ENCODE measurements around the gene CLEC2L. TPM values are rescaled to one million over a fixed set of nuclear protein-coding genes. Genes with fewer than 3 reads are reported as not detected.

CLEC2L gene
- total and polyA plus RNA-seq, 5 donors from 2014 or later = 0.39 TPM; not detected in 4

DNA sequence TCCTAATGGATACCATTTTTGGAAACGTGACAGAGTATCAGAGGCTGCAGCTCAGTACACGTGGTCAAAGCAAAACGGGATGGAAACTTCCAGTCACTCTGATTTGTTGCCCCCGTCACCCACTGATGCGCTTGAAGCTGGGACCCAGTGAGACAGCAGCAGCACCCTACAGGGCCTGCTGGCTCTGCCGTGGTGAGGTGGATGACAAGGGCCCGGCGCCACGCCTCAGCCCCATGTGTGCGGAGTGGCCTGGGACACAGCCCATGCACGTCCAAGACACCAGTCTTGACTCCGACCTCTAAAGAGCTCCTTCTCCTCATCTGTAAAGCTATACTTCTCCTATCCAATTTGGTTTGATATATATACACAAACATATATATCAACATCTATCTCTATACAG, 39.0 kb downstream of the CLEC2L start:
- H3K4me1 ChIP-seq (ENCODE audit: control insufficient read depth, insufficient read depth, low read length, poor library complexity, severe bottlenecking) = peaks cover 19% of the 10 kb centered on the region
- ATAC-seq (ENCODE audit: low read depth in 2 of 2) (no peak), DNase-seq (no peak)
- peaks cover 17% of the 10 kb centered on the region for H3K27me3 Mint-ChIP-seq
- no peak overlapping the region for H3K4me3 ChIP-seq (ENCODE audit: low read depth, low read length)
- no peaks in the 10 kb centered on the region for H3K27me3 ChIP-seq (ENCODE audit: control insufficient read depth, insufficient read depth, low read length)
- H3K9me3 ChIP-seq (ENCODE audit: control insufficient read depth in 2 of 2, low read length in 2 of 2) = peaks cover 0 to 3% of the 10 kb centered on the region in 2 experiments
- H3K36me3 ChIP-seq (ENCODE audit: control insufficient read depth, insufficient read depth, low read length) = no peaks in the 10 kb centered on the region
- peak overlapping the region in 1 of 3 donors; percentile 89 for H3K27ac Mint-ChIP-seq
- peaks cover 3% of the 10 kb centered on the region for H3K36me3 Mint-ChIP-seq
- H3K4me1 Mint-ChIP-seq = peaks cover 15 to 42% (median 28%) of the 10 kb centered on the region in 4 donors
- H3K4me3 Mint-ChIP-seq = peak overlapping the region in 1 of 4 donors; percentile 51
- H3K9me3 Mint-ChIP-seq = peaks cover 0 to 5% (median 3%) of the 10 kb centered on the region in 7 donors
- H3K27ac ChIP-seq (ENCODE audit: insufficient read depth, low read length, poor library complexity, severe bottlenecking) = no peak overlapping the region

DNA sequence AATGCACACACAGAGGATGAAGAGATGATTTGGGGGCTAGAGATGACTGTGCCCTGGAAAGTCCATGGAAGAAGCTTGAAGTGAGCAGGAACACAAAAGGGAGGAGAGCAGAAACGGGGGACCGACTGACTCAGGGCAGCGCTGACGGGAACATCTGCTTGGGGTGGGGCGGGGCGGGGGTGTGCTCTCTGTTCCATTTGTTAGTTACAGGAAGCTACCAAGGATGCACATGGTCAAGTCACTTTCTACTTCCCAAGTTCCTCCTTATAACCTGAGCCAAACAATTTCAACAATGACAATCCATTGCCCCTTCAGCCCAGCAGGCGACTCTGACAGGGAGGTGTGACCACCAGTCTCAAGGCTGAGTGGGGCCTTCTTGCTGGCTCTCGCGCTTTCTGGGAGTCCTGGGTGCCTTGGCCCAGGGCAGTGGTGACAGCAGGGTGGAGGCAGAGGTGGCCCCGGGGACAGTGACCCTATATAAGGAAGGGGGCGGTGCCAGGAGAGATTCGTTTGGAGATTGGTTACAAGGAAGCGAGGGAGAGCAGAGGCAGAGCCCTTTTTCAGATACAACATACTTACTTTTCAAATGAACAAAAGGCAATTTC, 39.6 kb downstream of the CLEC2L start:
- H3K27me3 Mint-ChIP-seq = peaks cover 13% of the 10 kb centered on the region
- peaks cover 15 to 46% (median 28%) of the 10 kb centered on the region in 4 donors for H3K4me1 Mint-ChIP-seq

GRCh38 chr7:139563856-139564255, 40.4 kb downstream of the CLEC2L start:
- Mint-ChIP-seq H3K9me3 (peaks cover 0 to 7% (median 3%) of the 10 kb centered on the region in 7 donors), H3K4me1 (peaks cover 15 to 46% (median 28%) of the 10 kb centered on the region in 4 donors), H3K27ac (peak overlapping the region in 2 of 3 donors; percentile 58 to 65), H3K27me3 (peaks cover 9% of the 10 kb centered on the region), H3K4me3 (peak overlapping the region in 1 of 4 donors; percentile 59), H3K36me3 (peaks cover 11% of the 10 kb centered on the region)
- Histone ChIP-seq H3K27me3 (ENCODE audit: control insufficient read depth, insufficient read depth, low read length) (no peaks in the 10 kb centered on the region), H3K4me3 (ENCODE audit: low read depth, low read length) (no peak overlapping the region), H3K9me3 (ENCODE audit: control insufficient read depth in 2 of 2, low read length in 2 of 2) (peaks cover 0 to 3% of the 10 kb centered on the region in 2 experiments), H3K4me1 (ENCODE audit: control insufficient read depth, insufficient read depth, low read length, poor library complexity, severe bottlenecking) (peaks cover 19% of the 10 kb centered on the region), H3K27ac (ENCODE audit: insufficient read depth, low read length, poor library complexity, severe bottlenecking) (no peak overlapping the region), H3K36me3 (ENCODE audit: control insufficient read depth, insufficient read depth, low read length) (no peaks in the 10 kb centered on the region)
- ATAC-seq (ENCODE audit: low read depth in 2 of 2) = no peak
- DNase-seq = no peak

More for the DNA sequence above, 39.6 kb downstream of the CLEC2L start:
- H3K27me3 ChIP-seq (ENCODE audit: control insufficient read depth, insufficient read depth, low read length) = no peaks in the 10 kb centered on the region
- no peak for ATAC-seq (ENCODE audit: low read depth in 2 of 2)
- H3K36me3 Mint-ChIP-seq = peaks cover 7% of the 10 kb centered on the region
- H3K4me3 Mint-ChIP-seq = peak overlapping the region in 1 of 4 donors; percentile 51
- no peak for DNase-seq
- H3K4me1 ChIP-seq (ENCODE audit: control insufficient read depth, insufficient read depth, low read length, poor library complexity, severe bottlenecking) = peaks cover 19% of the 10 kb centered on the region
- no peaks in the 10 kb centered on the region for H3K36me3 ChIP-seq (ENCODE audit: control insufficient read depth, insufficient read depth, low read length)
- no peak overlapping the region for H3K27ac ChIP-seq (ENCODE audit: insufficient read depth, low read length, poor library complexity, severe bottlenecking)
- H3K9me3 ChIP-seq (ENCODE audit: control insufficient read depth in 2 of 2, low read length in 2 of 2) = peaks cover 0 to 3% of the 10 kb centered on the region in 2 experiments
- peaks cover 0 to 8% (median 3%) of the 10 kb centered on the region in 7 donors for H3K9me3 Mint-ChIP-seq
- H3K4me3 ChIP-seq (ENCODE audit: low read depth, low read length) = no peak overlapping the region
- peak overlapping the region in 2 of 3 donors; percentile 32 to 89 for H3K27ac Mint-ChIP-seq

GRCh38 chr7:139566075-139566474, 42.6 kb downstream of the CLEC2L start:
- H3K27me3 ChIP-seq (ENCODE audit: control insufficient read depth, insufficient read depth, low read length) = no peaks in the 10 kb centered on the region
- no peaks in the 10 kb centered on the region for H3K9me3 ChIP-seq (ENCODE audit: control insufficient read depth in 2 of 2, low read length in 2 of 2)
- no peak for DNase-seq
- H3K36me3 ChIP-seq (ENCODE audit: control insufficient read depth, insufficient read depth, low read length) = no peaks in the 10 kb centered on the region
- H3K4me3 Mint-ChIP-seq = peak overlapping the region in 2 of 4 donors; percentile 7 to 39
- peaks cover 4% of the 10 kb centered on the region for H3K27me3 Mint-ChIP-seq
- H3K9me3 Mint-ChIP-seq = peaks cover 0 to 3% (median 0%) of the 10 kb centered on the region in 7 donors
- H3K27ac ChIP-seq (ENCODE audit: insufficient read depth, low read length, poor library complexity, severe bottlenecking) = no peak overlapping the region
- peaks cover 19% of the 10 kb centered on the region for H3K36me3 Mint-ChIP-seq
- H3K4me1 Mint-ChIP-seq = peaks cover 15 to 48% (median 28%) of the 10 kb centered on the region in 4 donors
- H3K4me3 ChIP-seq (ENCODE audit: low read depth, low read length) = no peak overlapping the region
- peak overlapping the region in 2 of 3 donors; percentile 38 to 75 for H3K27ac Mint-ChIP-seq
- peaks cover 19% of the 10 kb centered on the region for H3K4me1 ChIP-seq (ENCODE audit: control insufficient read depth, insufficient read depth, low read length, poor library complexity, severe bottlenecking)
- no peak for ATAC-seq (ENCODE audit: low read depth in 2 of 2)

GRCh38 chr7:139566736-139567646, 43.5 kb downstream of the CLEC2L start:
- peaks cover 4% of the 10 kb centered on the region for H3K27me3 Mint-ChIP-seq
- H3K9me3 Mint-ChIP-seq = peaks cover 0 to 3% (median 0%) of the 10 kb centered on the region in 7 donors
- DNase-seq = no peak
- Histone ChIP-seq H3K4me1 (ENCODE audit: control insufficient read depth, insufficient read depth, low read length, poor library complexity, severe bottlenecking) (peaks cover 19% of the 10 kb centered on the region), H3K27me3 (ENCODE audit: control insufficient read depth, insufficient read depth, low read length) (no peaks in the 10 kb centered on the region), H3K9me3 (ENCODE audit: control insufficient read depth in 2 of 2, low read length in 2 of 2) (no peaks in the 10 kb centered on the region), H3K36me3 (ENCODE audit: control insufficient read depth, insufficient read depth, low read length) (no peaks in the 10 kb centered on the region), H3K4me3 (ENCODE audit: low read depth, low read length) (no peak overlapping the region), H3K27ac (ENCODE audit: insufficient read depth, low read length, poor library complexity, severe bottlenecking) (no peak overlapping the region)
- no peak for ATAC-seq (ENCODE audit: low read depth in 2 of 2)
- peaks cover 19% of the 10 kb centered on the region for H3K36me3 Mint-ChIP-seq
- peaks cover 15 to 48% (median 28%) of the 10 kb centered on the region in 4 donors for H3K4me1 Mint-ChIP-seq
- H3K27ac Mint-ChIP-seq = peak overlapping the region; percentile 38 to 72 (median 46)
- peak overlapping the region in 1 of 4 donors; percentile 40 for H3K4me3 Mint-ChIP-seq

GRCh38 chr7:139567647-139568345, 44.3 kb downstream of the CLEC2L start:
- Mint-ChIP-seq H3K4me3 (no peak overlapping the region), H3K9me3 (peaks cover 0 to 3% (median 0%) of the 10 kb centered on the region in 7 donors), H3K27me3 (peaks cover 4% of the 10 kb centered on the region), H3K4me1 (peaks cover 15 to 45% (median 26%) of the 10 kb centered on the region in 4 donors), H3K27ac (peak overlapping the region in 2 of 3 donors; percentile 18 to 76), H3K36me3 (peaks cover 19% of the 10 kb centered on the region)
- H3K27me3 ChIP-seq (ENCODE audit: control insufficient read depth, insufficient read depth, low read length) = no peaks in the 10 kb centered on the region
- H3K27ac ChIP-seq (ENCODE audit: insufficient read depth, low read length, poor library complexity, severe bottlenecking) = no peak overlapping the region
- no peaks in the 10 kb centered on the region for H3K9me3 ChIP-seq (ENCODE audit: control insufficient read depth in 2 of 2, low read length in 2 of 2)
- ATAC-seq (ENCODE audit: low read depth in 2 of 2) = no peak
- H3K4me1 ChIP-seq (ENCODE audit: control insufficient read depth, insufficient read depth, low read length, poor library complexity, severe bottlenecking) = peaks cover 19% of the 10 kb centered on the region
- no peak for DNase-seq
- H3K36me3 ChIP-seq (ENCODE audit: control insufficient read depth, insufficient read depth, low read length) = no peaks in the 10 kb centered on the region
- no peak overlapping the region for H3K4me3 ChIP-seq (ENCODE audit: low read depth, low read length)

DNA sequence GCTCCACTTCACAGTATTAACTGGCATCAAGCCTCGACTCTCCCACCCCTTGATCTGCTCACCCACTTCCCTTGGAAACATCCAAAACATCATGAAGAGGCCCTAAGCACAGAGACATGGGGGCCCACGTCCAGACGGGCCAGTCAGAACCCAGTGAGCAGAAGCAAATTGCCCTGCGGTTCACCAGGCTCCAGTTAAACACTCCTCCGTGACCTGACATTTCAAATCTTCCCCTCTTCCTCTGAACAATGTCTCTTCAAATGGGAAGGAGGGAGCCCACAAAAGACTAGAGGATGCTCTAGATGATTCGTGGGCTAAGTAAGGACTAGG, 44.8 kb downstream of the CLEC2L start:
- Histone ChIP-seq H3K27ac (ENCODE audit: insufficient read depth, low read length, poor library complexity, severe bottlenecking) (no peak overlapping the region), H3K9me3 (ENCODE audit: control insufficient read depth in 2 of 2, low read length in 2 of 2) (no peaks in the 10 kb centered on the region), H3K36me3 (ENCODE audit: control insufficient read depth, insufficient read depth, low read length) (no peaks in the 10 kb centered on the region), H3K27me3 (ENCODE audit: control insufficient read depth, insufficient read depth, low read length) (no peaks in the 10 kb centered on the region), H3K4me3 (ENCODE audit: low read depth, low read length) (no peak overlapping the region), H3K4me1 (ENCODE audit: control insufficient read depth, insufficient read depth, low read length, poor library complexity, severe bottlenecking) (peaks cover 17% of the 10 kb centered on the region)
- Mint-ChIP-seq H3K9me3 (peaks cover 0 to 3% (median 0%) of the 10 kb centered on the region in 7 donors), H3K4me1 (peaks cover 15 to 42% (median 23%) of the 10 kb centered on the region in 4 donors), H3K27ac (peak overlapping the region; percentile 18 to 76 (median 39)), H3K36me3 (peaks cover 19% of the 10 kb centered on the region), H3K4me3 (no peak overlapping the region), H3K27me3 (peaks cover 1% of the 10 kb centered on the region)
- no peak for ATAC-seq (ENCODE audit: low read depth in 2 of 2)
- DNase-seq = no peak
